HK-2 (cell line): ENCODE results near the gene MYO1H.

Source experiments
- DNase-seq: peaks from one replicate; pipeline ENCODE4 v3.0.0-alpha.2; 2018; ENCODE audit not compliant: unreplicated experiment

The MYO1H gene

GRCh38 chr12:109448272-109448671 lies 100.6 kb downstream of the MYO1H start:
- DNase-seq: no peak

GRCh38 chr12:109448707-109449390 lies 101.1 kb downstream of the MYO1H start:
- DNase-seq: no peak

GRCh38 chr12:109449845-109450532 lies 102.3 kb downstream of the MYO1H start:
- DNase-seq: no peak

- no peak for DNase-seq
Observed at GRCh38 chr12:109450980-109451379, 103.3 kb downstream of the MYO1H start.

GRCh38 chr12:109451400-109451799 lies 103.7 kb downstream of the MYO1H start:
- DNase-seq: no peak

- no peak for DNase-seq
Observed at GRCh38 chr12:109452489-109452888, 104.8 kb downstream of the MYO1H start.

- no peak for DNase-seq
Observed at GRCh38 chr12:109455706-109456105, 108.0 kb downstream of the MYO1H start.

- DNase-seq: no peak
Observed at GRCh38 chr12:109458086-109458485, 110.4 kb downstream of the MYO1H start.

GRCh38 chr12:109458771-109459208 lies 111.1 kb downstream of the MYO1H start:
- DNase-seq: no peak

- no peak for DNase-seq
Observed at GRCh38 chr12:109459247-109459646, 111.5 kb downstream of the MYO1H start.

- no peak for DNase-seq
Observed at GRCh38 chr12:109460538-109460937, 112.8 kb downstream of the MYO1H start.

GRCh38 chr12:109461049-109461845 lies 113.5 kb downstream of the MYO1H start:
- DNase-seq: peak; percentile 49

GRCh38 chr12:109461846-109462756 lies 114.4 kb downstream of the MYO1H start:
- peak; percentile 61 for DNase-seq

- DNase-seq: peak; percentile 77
Observed at GRCh38 chr12:109462868-109463692, 115.4 kb downstream of the MYO1H start.

GRCh38 chr12:109463756-109464155 lies 116.1 kb downstream of the MYO1H start:
- DNase-seq: peak; percentile 24

GRCh38 chr12:109464642-109465351 lies 117.1 kb downstream of the MYO1H start:
- no peak for DNase-seq

- no peak for DNase-seq
Observed at GRCh38 chr12:109466305-109466704, 118.6 kb downstream of the MYO1H start.

GRCh38 chr12:109466821-109467220 lies 119.1 kb downstream of the MYO1H start:
- DNase-seq: no peak

GRCh38 chr12:109467978-109468676 lies 120.4 kb downstream of the MYO1H start:
- no peak for DNase-seq
